GM10847 (cell line): Measurements from ENCODE around the gene PAX5.

ENCODE experiments used
- POLR2A ChIP-seq: IDR thresholded peaks from 2 replicates; pipeline ENCODE4 v1.6.1; 2011; ENCODE audit not compliant: insufficient read length; ENCODE audit errors: extremely low read depth

Gene PAX5

DNA sequence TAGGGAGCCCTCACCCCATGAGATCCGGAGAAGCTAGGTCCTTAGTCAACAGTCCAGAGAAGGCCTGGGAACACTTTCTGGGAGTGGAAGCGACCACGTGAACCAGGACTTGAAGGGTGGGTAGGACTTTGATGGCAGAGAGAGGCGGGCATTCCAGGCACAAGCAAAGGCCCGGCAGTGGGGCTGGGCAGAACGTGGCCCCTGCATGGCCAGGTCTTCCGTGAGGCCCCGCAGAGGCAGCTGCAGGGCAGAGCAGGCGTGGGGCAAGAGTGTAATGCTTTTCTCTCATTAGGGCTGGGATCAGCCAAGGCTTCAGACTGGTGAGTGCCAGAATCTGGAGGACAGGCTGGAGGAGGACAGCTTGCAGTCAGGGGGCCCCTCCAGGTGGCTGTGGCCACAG, 184.1 kb downstream of the PAX5 start:
- TF ChIP-seq POLR2A, result no peak

DNA sequence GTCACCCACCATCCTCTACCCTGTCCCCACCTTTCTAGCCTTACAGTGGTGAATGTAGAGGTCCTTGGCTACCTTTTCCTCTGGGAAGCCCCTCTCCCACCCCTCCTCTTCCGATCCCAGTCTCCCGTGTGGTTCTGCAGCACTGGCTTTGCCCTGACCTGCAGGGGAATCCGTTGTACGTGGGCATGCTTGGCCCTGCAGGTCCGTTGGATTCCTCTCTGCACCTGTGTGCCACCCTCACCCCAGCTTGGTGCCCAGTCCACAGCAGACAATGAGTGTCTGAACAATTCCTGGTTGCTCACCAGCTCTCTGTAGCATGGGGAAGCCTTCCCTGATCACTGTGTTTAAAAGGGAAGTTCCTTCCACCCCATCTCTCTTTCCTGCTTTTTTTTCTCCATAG, 185.1 kb downstream of the PAX5 start:
- TF ChIP-seq POLR2A, result no peak

DNA sequence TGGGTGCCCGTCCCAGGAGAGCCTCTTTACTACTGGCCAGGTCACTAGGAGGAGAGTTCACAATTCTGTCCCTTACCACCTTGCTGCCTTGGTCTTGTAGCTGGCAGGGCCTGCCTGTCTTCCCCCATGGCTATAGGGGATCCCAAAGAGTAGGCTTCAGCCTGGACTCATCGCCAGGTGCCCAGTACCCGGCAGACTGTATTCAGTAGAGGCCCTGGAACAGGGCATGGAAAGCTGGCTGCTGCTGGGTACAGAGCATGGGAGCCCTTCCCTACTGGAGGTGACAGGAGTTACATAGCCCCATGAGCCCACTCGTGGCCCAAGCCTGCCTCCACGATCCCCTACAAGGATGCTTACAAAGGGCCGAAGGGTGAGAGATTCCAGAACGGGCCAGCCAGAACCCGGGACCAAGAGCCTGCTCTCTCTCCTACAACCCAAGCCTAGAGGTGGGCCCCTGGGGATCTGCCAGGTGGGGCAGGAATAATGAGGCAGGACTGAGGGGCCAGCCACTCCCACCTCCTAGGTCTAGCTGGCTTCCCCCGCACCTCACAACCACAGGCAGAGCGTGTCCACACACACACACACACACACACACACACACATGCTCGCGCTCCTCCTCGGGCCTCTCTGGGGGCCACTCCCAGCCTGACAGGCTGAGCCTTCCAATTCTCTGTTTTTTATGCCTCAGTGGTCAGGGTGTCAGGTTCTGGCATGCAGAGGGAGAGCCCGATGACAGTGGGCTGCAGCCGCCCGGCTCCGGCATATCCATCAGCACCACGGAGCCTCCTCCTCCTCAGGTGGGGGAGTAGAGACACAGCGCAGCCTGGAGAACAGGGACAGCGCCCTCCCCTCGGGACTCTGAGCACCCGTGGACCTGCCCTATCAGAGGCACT, 186.0 kb downstream of the PAX5 start:
- TF ChIP-seq POLR2A, result no peak

DNA sequence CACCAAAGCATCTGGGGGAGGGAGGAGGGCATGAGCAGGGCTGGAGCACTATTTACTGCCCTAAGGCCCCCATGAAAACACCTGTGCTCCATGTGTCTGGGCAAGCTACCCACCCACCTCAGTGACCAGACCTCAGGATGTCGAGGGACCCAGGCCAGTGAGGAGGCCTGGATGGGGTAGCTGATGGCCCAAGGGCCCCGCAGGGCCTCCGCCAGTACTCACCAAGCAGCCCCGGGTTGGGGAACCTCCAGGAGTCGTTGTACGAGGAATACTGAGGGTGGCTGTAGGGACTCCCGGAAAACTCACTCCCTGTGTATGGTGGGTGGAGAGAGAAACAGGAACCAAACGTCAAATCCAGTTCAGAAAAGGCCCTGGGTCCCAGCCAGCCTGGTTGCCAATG, 187.4 kb downstream of the PAX5 start:
- no peak for TF ChIP-seq POLR2A

DNA sequence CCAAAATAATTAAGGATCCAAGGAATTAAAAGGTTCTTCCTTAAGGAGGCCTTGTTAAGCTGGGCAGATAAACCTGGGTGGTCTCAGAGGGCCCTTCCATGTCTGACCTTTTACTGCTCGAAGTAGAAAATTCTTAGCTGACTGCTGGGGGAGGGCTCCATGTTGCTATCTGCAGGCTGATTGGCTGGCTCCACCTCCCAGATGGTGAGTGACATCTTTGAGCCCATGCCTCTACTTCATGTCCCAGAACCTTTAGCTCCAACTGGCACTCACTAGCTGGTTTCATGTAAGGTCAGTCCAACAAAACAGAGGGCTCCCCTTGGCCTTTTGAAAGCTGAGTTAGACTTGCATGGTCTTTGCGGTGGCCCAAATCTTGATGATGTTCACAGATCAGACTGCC, 188.2 kb downstream of the PAX5 start:
- no peak for TF ChIP-seq POLR2A

DNA sequence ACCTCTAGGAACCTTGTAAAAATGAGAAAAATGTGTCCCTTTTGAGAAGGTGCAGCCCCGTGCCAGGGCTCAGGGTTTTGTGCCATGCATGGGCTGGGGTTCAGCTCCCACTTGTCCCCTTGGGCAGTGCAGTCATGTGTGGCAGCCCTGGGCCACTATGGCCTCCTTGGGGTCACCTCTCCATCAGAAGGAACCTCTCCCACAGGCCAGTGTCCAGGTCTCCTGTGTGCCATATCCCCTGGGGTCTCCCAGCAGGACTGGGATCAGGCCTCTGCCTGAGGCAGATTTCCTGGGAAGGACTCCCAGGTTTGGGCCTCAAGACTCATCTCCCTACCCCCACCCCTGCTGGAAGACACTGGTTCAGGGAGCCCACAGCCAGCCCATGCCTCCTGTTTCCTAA, 189.1 kb downstream of the PAX5 start:
- TF ChIP-seq POLR2A, result no peak

DNA sequence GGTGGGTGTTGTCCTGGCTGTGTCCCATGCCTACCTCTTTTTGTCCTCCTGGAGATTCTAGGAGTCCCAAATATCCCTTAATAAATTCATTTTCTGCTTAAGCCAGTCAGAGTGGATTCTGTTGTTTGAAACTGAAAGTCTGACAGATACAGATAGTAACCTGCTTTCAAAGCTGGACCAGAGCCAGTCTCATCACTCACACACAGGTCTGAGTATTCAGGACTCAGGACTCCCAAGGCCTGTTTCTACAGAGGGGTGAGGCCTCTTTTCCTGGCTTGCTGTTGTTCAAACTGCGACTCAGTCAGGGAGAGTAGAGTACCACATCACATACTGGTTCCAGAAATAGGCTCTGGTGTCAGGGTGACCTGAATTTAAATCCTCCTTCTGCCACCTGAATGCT, 190.1 kb downstream of the PAX5 start:
- no peak for TF ChIP-seq POLR2A

DNA sequence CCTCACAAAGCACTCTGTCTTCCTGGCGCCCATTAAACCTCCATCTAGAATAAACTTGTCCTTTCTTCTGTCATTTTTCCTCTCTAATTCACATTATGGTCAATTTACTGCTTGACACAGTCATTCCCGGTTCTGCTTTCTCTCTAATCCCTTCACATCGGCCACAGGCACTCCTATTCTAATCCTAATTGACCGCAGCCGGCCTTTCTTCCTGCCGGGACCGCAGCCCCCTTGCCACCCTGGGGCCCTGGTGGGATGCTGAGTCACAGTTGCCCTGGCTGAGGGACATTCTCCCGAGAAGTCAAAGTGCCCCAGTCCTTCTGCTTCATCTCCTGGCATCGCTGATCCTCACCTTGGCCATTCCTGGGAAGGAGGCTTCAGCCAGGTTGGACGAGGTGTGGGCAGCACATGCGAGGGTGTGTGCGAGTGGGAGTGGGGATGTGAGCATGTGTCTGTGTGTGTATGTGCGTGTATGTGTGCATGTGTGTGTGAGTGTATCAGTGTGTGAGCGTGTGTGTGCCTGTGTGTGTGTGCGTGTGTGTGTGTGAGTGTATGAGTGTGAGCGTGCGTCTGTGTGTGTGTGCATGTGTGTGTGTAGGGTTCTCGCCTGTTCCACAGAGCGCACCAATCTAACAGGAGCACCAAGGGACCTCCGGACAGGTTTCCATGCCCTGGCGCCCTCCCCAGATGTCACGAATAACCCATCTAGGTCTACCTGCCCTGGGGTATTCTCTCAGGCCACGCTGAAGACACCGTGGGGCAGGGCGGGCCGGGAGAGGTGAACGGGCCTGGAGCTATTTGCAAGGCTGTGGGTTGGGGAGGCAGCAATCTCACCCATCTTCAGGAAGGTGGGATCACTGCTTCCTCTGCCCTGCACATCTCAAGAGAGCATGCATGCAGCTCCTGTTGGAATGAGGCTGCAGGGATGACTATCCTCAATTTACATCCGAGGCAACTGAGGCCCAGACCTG, 191.2 kb downstream of the PAX5 start:
- no peak for TF ChIP-seq POLR2A

DNA sequence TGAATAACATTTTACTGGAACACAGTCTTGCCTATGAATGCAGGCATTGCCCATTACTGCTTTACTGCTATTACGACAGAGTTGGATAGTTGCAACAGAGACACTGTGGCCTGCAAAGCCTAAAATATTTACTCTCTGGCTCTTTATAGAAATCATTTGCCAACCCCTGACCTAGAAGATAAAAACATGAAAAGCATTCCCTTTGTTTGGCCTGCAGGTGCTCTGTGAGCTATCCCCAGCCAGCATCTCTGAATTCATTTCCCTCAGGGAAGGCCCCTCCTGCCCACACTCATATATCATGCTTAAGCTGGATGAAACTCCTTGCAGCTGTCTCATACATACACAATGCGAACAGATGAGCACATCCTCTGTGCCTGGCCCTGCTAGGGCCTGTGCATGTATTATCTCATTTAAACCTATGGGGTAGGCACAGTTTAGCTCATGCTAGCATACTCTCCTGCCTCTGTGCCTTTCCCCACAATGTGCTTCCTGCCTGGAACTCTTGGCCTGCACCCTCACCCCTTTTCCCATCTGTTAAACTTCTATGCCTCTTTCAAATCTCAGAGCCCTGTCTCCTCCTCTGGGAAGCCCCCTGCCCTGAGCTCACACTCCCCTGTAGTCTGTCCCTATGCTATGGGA, 193.1 kb downstream of the PAX5 start:
- TF ChIP-seq POLR2A, result no peak

DNA sequence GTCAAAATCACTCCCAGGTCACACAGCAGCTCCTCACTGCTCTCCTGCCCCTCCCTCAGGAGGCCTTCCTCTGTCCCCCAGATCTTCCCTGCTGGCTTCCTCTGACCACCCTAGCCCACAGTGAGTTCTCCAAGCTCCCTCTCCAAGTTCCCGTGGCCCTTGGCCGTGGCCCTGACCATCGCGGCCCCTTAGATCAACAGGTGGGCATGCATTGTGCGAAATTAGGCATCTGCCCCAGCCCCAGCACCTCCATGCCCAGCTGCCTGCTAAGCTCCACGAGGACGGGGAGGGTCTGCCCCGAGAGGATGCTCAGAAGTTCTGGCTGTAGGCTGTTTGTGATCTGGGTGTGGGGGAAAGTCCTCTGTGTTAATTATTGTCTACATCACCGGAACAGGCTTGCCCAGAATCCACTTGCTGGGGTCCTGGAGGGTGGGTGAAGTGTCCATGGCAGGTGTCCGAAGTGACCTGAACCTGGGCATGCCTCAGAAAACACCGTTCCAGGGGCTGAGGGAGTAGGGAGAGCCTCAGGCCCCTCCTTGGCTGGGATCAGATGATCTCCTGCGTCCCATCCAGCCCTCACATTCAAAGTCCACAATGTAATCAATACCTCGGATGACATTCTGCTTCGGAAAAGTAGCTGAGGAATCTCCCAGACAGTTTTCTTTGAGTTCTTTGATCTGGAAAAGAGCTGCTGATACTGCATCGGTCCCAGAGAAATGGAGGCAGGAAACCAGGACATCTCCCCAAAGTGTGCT, 194.8 kb downstream of the PAX5 start:
- no peak for TF ChIP-seq POLR2A

DNA sequence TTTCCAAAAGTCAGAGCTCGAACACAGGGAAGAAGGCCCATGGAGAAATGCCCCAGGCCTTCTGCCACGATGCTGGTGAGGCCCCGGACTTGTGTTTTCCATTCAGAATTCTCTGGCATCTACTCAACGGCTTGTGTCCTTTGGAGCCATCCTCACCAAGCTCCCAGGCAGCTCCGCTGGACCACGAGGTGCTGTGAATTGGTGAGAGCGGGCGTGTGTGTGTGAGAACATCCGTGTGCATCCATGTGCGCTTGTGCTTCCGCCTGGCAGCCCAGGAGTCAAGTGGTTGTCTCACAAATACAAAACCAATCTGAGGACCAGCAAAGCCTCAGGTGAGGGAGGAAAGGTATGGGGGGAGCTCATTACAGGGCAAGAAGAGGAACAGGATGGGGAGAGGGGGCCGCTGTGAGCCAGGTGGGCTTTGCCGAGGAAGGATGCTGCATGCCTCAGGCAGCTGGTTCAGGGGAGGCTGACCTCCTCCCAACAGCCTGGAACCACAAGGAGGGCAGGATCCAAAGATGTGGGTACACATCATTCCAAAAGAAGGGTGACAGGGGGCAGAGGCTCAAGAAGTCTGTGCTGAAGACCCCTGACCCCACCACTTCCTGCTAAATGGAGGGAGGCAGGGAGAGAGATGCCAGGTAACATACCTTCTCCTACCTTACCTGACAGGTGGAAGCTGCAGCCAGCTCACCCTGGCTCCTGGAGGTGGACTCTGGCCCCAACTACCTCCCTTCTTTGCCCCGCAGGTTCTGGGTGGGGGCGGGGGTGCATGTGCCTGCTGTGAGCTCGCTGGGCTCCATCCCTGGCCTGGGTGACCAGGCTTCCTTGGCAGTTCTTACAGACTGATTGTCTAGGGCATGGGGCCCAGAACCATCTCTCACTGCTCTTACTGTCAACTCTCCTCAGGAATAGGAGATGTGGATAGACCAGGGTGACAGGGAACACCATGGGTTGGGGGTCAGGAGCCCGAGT, 196.3 kb downstream of the PAX5 start:
- TF ChIP-seq POLR2A, result no peak

DNA sequence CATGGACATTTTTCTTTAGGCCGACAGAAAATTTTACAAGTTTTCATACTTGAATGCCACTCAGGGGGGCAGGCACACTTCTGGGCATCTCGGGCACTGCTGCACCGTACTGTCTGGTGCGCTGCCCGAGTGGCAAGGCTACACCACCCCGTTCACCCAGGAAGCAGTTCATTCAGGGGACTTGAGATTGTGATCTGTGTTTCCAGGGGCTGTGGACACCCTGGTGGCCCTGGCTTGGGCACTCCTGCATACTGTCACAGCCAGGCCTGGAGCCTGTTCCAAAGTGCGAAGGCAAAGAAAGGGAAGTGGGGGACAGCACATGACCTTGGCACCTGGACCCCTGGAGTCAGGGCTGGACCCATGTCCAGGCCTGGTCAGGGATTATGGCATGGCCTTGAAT, 197.6 kb downstream of the PAX5 start:
- TF ChIP-seq POLR2A, result no peak

DNA sequence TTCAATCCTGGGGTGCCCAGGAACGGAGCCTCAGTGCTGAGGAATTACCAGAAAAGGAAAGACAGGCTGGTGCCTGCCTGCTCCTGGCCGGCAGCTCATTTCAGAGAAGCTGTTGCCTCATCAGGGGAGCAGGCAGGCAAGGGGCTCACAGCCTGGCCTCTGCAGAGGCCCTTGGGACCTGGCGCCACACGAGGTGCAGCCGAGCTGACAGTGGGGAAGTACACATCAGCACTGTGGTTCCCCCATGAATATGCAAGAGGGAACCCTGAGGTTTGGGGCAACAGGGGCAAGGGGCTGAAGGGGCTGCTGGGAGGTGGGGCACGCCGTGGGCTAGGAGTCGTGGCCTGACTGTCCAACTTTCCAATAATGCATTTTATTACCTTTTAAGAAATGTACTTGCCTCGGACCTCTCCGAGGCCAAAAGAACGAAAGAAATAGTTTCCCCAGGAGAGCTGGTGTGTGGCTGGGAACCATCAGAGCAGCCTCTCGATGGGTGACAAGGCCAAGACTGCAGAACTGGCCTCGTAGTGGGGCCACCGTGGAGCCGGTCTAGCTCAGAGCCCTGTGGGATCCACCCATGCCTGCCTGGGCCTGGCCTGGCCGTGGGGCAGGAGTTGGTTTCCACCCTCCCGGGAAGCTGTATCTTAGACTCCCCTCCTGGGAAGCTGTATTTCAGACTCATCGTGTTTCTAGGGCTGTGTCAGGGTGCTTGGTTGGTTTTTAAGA, 198.6 kb downstream of the PAX5 start:
- TF ChIP-seq POLR2A, result no peak

DNA sequence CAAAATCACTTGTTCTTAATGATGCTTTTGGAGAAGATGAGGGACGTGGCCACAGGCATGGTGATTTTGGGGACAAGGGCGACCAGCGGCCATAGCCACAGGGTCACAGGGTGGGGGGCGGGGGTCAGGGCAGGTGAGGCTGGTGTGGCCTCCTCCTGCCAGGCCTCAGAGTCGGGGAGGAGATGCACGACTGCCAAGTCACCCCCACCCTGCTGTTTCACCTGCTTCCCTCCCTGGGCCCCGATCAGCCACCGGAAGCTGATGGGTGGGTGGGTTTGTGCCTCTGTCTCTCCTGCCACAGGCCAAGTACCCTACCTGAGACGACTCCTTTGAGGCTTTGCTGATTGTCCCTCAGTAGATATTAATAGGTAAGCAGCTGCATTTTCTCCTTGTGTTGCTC, 199.3 kb downstream of the PAX5 start:
- TF ChIP-seq POLR2A, result peak; percentile 8
